ENCODE data around the gene BCL7B. TPM values are rescaled to one million over a fixed set of nuclear protein-coding genes. Genes with fewer than 3 reads are reported as not detected.
"Not testable (repeated sequence)": the region's sequence is repeated elsewhere in the genome, so short reads cannot be mapped to it uniquely, and the experiment has no call there.

Gene BCL7B
- total RNA-seq, 1 donor from 2014 or later: 34.8 TPM

DNA sequence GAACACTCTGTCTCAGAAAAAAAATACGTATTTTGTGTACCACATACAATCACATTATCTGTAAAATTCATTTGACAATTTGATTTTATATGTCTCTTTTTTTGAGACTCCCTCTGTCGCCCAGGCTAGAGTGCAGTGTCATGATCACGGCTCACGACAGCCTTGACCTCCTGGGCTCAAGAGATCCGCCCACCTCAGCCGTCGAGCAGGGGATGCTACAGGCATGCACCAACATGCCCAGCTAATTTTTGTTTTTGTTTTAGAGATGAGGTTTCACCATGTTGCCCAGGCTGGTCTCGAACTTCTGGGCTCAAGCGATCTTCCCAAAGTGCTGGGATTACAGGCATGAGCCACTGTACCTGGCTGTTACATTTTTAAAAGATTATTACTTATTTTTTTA, 23.7 kb downstream of the BCL7B start:
- no peak for ATAC-seq

- no peak for ATAC-seq
Measured at GRCh38 chr7:73532224-73532623, 25.3 kb downstream of the BCL7B start.

- no peak for ATAC-seq
Measured at GRCh38 chr7:73530800-73531199, 26.7 kb downstream of the BCL7B start.

- ATAC-seq: no peak
Measured at GRCh38 chr7:73526896-73527821, 30.3 kb downstream of the BCL7B start.

GRCh38 chr7:73526158-73526494, 31.4 kb downstream of the BCL7B start:
- not testable (repeated sequence) for ATAC-seq

- peak; percentile 99 for ATAC-seq
Measured at GRCh38 chr7:73522105-73522872, 35.2 kb downstream of the BCL7B start, which contains the start of gene BAZ1B. Gene BAZ1B, minus strand, starts transcription at chr7:73522293. Its CDS starts 360 bp downstream, at chr7:73521933.

DNA sequence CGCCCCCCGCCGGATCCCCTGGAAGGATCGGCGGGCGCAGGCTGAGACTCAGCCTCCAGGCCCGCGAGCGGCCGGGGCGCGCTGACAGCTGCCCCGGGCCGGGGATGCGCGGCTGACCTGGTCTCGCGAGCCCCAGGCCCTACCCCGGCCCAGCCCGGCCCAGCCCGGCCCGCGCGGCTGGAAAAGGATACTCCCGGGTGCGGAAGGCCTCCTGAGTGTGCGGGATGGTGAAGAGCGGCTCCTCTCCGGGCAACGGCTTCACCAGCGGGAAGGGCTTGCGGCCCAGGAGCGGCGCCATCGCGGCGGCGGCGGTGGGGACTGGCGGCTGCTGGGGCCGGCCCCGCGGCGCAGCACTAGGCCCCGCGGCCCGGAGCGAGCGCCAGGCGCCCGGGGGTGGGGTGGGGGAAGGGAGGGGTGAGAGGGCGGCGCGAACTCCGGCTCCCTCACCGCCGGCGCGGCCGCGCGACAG, 35.8 kb downstream of the BCL7B start:
- ATAC-seq: peak; percentile 71

- no peak for ATAC-seq
Measured at GRCh38 chr7:73520673-73521635, 36.5 kb downstream of the BCL7B start.

- ATAC-seq: no peak
Measured at GRCh38 chr7:73519867-73520672, 37.4 kb downstream of the BCL7B start.

DNA sequence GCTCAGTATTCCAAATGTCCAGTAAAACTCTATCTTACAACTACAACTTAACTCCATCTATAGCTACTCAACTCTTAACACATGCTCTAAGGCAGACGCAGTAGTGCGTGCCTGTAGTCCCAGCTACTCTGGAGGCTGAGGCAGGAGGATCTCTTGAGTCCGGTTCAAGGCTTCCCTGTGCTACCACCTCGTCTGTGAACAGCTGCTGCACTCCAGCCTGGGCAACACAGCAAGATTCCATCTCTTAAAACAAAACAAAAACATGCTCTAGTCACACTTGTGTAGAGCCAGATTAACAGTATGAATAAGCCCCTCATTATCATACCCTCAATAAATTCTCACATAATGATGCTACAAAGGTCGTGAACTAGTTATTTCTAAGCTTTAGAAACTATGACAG, 39.0 kb downstream of the BCL7B start:
- ATAC-seq: no peak

GRCh38 chr7:73517241-73517995, 40.1 kb downstream of the BCL7B start:
- ATAC-seq: no peak

DNA sequence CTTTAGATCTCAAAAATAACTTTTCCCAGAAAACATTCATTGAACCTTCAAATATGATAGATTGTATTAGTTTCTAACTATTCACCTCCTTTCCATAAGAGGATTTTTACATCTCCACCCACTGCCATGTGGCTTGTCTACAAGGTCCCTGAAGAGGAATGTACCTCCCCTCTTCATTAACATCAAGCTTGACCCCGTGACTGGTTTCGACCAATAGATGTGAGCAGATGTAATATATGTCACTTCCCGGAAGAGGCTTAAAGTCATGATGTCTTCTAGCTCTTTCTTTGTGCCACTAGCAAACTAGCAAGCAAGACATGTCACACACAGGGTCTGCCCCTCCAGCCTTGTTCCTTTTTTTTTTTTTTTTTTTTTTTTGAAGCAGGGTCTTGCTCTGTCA, 42.3 kb downstream of the BCL7B start:
- ATAC-seq: no peak

DNA sequence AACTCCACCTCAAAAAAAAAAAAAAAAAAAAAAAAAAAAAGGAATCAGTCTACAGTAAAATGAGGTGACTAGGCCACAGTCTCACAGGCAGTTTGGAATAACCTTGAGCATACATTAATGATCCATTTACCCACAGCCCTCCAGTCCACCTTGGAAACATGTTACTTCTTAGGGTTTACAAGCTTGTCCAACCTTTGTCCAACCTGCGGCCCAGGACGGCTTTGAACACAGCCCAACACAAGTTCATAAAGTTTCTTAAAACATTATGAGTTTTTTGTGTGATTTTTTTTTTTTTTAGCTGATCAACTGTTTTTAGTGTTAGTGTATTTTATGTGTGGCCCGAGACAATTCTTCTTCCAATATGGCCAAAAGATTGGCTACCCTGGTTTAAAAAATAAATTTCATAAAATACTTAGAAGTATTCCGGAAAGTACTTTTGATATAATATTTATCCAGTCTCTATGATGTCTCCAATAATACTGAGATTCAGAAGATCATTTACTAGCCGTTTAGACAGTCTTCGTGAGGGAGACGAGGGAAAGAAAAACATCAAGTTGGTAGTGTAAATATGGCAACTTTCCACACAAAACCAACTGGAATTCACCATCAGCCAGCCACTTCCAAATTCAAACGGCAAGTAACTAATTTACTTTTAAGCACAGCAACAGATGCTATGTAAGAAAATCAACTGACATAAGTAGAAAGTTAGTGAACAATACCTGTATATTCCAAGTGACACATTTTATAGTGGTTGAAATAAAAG, 45.3 kb downstream of the BCL7B start:
- ATAC-seq: no peak

DNA sequence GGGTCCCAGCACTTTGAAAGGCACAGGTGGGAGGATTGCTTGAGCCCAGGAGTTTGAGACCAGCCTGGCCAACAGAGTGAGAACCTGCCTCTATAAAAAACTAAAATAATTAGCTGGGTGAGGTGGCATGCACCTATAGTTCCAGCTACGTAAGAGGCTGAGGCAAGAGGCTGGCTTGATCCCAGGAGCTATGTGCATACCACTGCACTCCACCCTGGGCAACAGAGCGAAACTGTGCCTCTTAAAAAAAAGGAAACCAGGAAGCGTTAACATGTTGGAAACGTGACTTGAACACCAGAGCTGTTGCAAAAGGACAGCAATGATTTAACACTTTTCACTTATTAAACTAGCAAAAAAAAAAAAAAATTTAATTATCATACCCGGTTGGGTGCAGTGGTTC, 48.0 kb downstream of the BCL7B start:
- ATAC-seq: peak; percentile 32

- no peak for ATAC-seq
Measured at GRCh38 chr7:73507556-73507955, 49.9 kb downstream of the BCL7B start.

GRCh38 chr7:73504920-73505319, 52.6 kb downstream of the BCL7B start:
- no peak for ATAC-seq

DNA sequence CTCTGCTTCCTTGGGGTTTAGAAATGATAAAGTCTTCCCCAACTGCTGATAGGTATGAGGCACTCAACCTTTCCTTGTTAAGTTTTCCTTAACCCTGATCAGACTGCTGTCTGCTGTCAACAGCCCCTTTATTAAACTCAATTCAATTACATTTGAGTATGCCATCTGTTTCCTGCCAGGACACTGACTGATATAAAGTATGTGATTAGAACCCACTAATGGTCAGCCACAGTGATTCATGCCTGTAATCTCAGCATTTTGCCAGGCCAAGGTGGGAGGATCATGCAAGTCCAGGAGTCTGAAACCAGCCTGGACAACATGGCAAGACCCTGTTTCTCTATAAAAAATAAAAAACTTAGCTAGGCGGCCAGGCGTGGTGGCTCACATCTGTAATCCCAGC, 53.5 kb downstream of the BCL7B start:
- no peak for ATAC-seq

- no peak for ATAC-seq
Measured at GRCh38 chr7:73503229-73503628, 54.3 kb downstream of the BCL7B start.

DNA sequence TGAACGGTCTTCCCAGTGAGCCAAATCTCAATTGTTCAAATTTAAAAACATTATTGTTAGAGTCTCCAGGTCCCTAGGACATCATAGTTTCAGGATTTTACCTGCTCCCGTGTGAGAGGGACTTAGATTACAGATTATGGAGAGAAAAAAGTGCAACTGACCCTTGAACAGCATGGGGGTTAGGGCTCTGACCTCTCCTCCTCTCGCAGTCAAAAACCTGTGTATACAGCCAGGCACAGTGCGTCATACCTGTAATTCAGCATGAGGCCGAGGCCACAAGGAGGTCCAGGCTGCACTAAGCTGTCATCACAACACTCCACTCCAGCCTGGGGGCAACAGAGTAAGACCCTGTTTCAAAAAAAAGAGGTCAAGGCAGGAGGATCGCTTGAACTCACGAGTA, 60.9 kb downstream of the BCL7B start:
- no peak for ATAC-seq

GRCh38 chr7:73495507-73495906, 62.0 kb downstream of the BCL7B start:
- not testable (repeated sequence) for ATAC-seq
